Activated CD8-positive, alpha-beta T cell treated with anti-CD3 and anti-CD28 coated beads for 36 hours (primary cell): ENCODE data around the gene PCBP2. TPM values are rescaled to one million over a fixed set of nuclear protein-coding genes. Genes with fewer than 3 reads are reported as not detected.
A peak's percentile ranks its signal among the peaks of the same experiment; 100 is the strongest.
"Not testable (repeated sequence)": the region's sequence is repeated elsewhere in the genome, so short reads cannot be mapped to it uniquely, and the experiment has no call there.

Source experiments
- ATAC-seq: fragments of 200-7000 bp; cut with Tn5 transposase; one replicate; pipeline ENCODE4 v1.10.0; 2021; ENCODE audit warnings: mild to moderate bottlenecking, moderate library complexity
- CTCF ChIA-PET: fragments of 350-600 bp; sonication (Branson Sonifier 250); formaldehyde crosslinking; loops from one replicate; lab custom pipeline; 2021; ENCODE audit warnings: antibody characterized with exemption; lab: Charles Lee
- POLR2A ChIA-PET: fragments of 350-600 bp; sonication (Branson Sonifier 250); formaldehyde crosslinking; loops from one replicate; lab custom pipeline; 2021; ENCODE audit warnings: antibody characterized with exemption; lab: Charles Lee
- DNase-seq: peaks from one replicate; pipeline ENCODE4 v3.0.0-alpha.2; 2020
- H3K27ac Mint-ChIP-seq: one replicate; pipeline ENCODE4 v1.8.0; 2021; ENCODE audit warnings: mild to moderate bottlenecking, mixed read lengths
- H3K27me3 Mint-ChIP-seq: one replicate; pipeline ENCODE4 v1.8.0; 2021; ENCODE audit warnings: mixed read lengths
- H3K36me3 Mint-ChIP-seq: one replicate; pipeline ENCODE4 v1.8.0; 2021; ENCODE audit warnings: low read depth, mixed read lengths
- H3K4me1 Mint-ChIP-seq: one replicate; pipeline ENCODE4 v1.8.0; 2021; ENCODE audit warnings: low read depth, mixed read lengths
- H3K4me3 Mint-ChIP-seq: one replicate; pipeline ENCODE4 v1.8.0; 2021; ENCODE audit warnings: mild to moderate bottlenecking, moderate library complexity, mixed read lengths
- H3K9me3 Mint-ChIP-seq: one replicate; pipeline ENCODE4 v1.8.0; 2021; ENCODE audit warnings: mixed read lengths
- CTCF ChIP-seq: fragments of 200-600 bp; IDR thresholded peaks from one replicate; pipeline ENCODE4 v1.8.0; 2022; ENCODE audit warnings: antibody characterized with exemption, mild to moderate bottlenecking
- intact Hi-C: fragments of 100-400 bp; cut with micrococcal nuclease; formaldehyde crosslinking; loops from one replicate; pipeline ENCODE4 v1.10.0; 2022
- total RNA-seq, 2 experiments: library from RNA; stranded (reverse); gene quantifications; one replicate each; pipeline ENCODE4 v1.2.3, GENCODE V29; 2021

The PCBP2 gene
- total RNA-seq, 2 experiments from 2014 or later, result 958 to 973 TPM

- ChIA-PET POLR2A (interaction anchor here (43.3 to 54.1 kb wide), 2 partner anchors 8 to 12 kb away, joined by 1494 read pairs; partner anchors contain the start of genes MAP3K12, NPFF, PCBP2 and TARBP2), CTCF (interaction anchor here (1.7 to 7.7 kb wide), 4 partner anchors 14 to 127 kb away, joined by 5 to 66 read pairs (median 16); partner anchors contain the start of genes MAP3K12 and NPFF)
- Mint-ChIP-seq H3K36me3 (peaks cover 56% of the 10 kb centered on the region), H3K9me3 (no peaks in the 10 kb centered on the region), H3K27ac (peak overlapping the region; percentile 4), H3K4me3 (no peak overlapping the region), H3K27me3 (no peaks in the 10 kb centered on the region), H3K4me1 (peaks cover 34% of the 10 kb centered on the region)
- DNase-seq (no peak), ATAC-seq (no peak)
- intact Hi-C loops, result no loop called here
- TF ChIP-seq CTCF, result no peak
These were observed 27.4 kb downstream of the PCBP2 start for GRCh38 chr12:53479331-53479730.

GRCh38 chr12:53480491-53481442 lies 28.9 kb downstream of the PCBP2 start:
- DNase-seq (no peak), ATAC-seq (no peak)
- no peak overlapping the region for H3K4me3 Mint-ChIP-seq
- H3K9me3 Mint-ChIP-seq, result no peaks in the 10 kb centered on the region
- no peak overlapping the region for H3K27ac Mint-ChIP-seq
- ChIA-PET POLR2A (interaction anchor here (1.1 to 54.1 kb wide), 5 partner anchors 6 to 181 kb away, joined by 3 to 1494 read pairs (median 4); partner anchors contain the start of genes MAP3K12, MYG1, NPFF and PCBP2), CTCF (interaction anchor here (1.0 to 1.6 kb wide), 5 partner anchors 7 to 184 kb away, joined by 4 to 13 read pairs (median 5); no protein-coding TSS in a partner anchor)
- H3K4me1 Mint-ChIP-seq, result peaks cover 20% of the 10 kb centered on the region
- intact Hi-C loops, result no loop called here
- no peak for TF ChIP-seq CTCF
- no peaks in the 10 kb centered on the region for H3K27me3 Mint-ChIP-seq
- peaks cover 47% of the 10 kb centered on the region for H3K36me3 Mint-ChIP-seq

GRCh38 chr12:53481458-53481857 lies 29.6 kb downstream of the PCBP2 start:
- intact Hi-C loops, H3K27me3 Mint-ChIP-seq, H3K4me3 Mint-ChIP-seq, H3K27ac Mint-ChIP-seq, H3K9me3 Mint-ChIP-seq, DNase-seq, ATAC-seq: not testable (repeated sequence)
- POLR2A ChIA-PET, result interaction anchor here (1.1 to 54.1 kb wide), 7 partner anchors 6 to 182 kb away, joined by 3 to 1494 read pairs (median 4); partner anchors contain the start of genes MAP3K12, MYG1, NPFF and PCBP2
- CTCF ChIA-PET, result interaction anchor here (0.9 to 1.7 kb wide), 10 partner anchors 8 to 185 kb away, joined by 3 to 13 read pairs (median 4); partner anchors contain the start of genes AAAS, MAP3K12 and TARBP2
- Mint-ChIP-seq H3K36me3 (peaks cover 41% of the 10 kb centered on the region), H3K4me1 (peaks cover 17% of the 10 kb centered on the region)

GRCh38 chr12:53481939-53482586 lies 30.2 kb downstream of the PCBP2 start:
- Mint-ChIP-seq H3K4me3 (no peak overlapping the region), H3K9me3 (no peaks in the 10 kb centered on the region), H3K27ac (peak overlapping the region; percentile 61), H3K36me3 (peaks cover 37% of the 10 kb centered on the region), H3K27me3 (no peaks in the 10 kb centered on the region), H3K4me1 (peaks cover 16% of the 10 kb centered on the region)
- intact Hi-C loops, result no loop called here
- ChIA-PET CTCF (interaction anchor here (0.9 to 1.7 kb wide), 10 partner anchors 8 to 186 kb away, joined by 3 to 13 read pairs (median 4); partner anchors contain the start of genes AAAS, MAP3K12 and TARBP2), POLR2A (interaction anchor here (1.1 to 54.1 kb wide), 6 partner anchors 5 to 157 kb away, joined by 3 to 1494 read pairs (median 4); partner anchors contain the start of genes MAP3K12, NPFF, PCBP2 and PRR13)
- TF ChIP-seq CTCF, result peak; percentile 28
- ATAC-seq, result peak; percentile 53
- DNase-seq, result peak; percentile 20
